C4-2B (cell line): ENCODE data around the gene PRR15L.

Source experiments
- ZFX ChIP-seq: fragments of 450-650 bp; IDR thresholded peaks from 2 replicates; pipeline ENCODE4 v1.6.1; 2017
- TF ChIP-seq, protein P1 (sequence below): fragments of 450-650 bp; conservative IDR thresholded peaks from 2 replicates; pipeline ENCODE4 v1.5.1; 2017; ENCODE audit warnings: mild to moderate bottlenecking

DNA sequence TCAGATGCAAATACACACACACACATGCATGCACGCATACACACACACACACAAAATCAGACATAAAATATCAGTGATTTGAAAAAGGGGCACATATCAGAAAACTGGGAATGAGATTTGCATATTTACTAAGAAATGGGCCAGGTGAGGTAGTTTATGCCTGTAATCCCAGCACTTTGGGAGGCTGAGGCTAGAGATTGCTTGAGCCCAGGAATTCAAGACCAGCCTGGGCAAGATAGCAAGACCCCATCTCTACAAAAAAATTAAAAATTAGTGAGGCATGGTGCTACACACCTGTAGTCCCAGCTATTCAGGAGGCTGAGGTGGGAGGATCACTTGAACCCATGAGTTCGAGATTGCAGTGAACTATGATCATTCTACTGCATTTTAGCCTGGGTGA, 38.7 kb downstream of the PRR15L start:
- TF ChIP-seq, protein P1, sequence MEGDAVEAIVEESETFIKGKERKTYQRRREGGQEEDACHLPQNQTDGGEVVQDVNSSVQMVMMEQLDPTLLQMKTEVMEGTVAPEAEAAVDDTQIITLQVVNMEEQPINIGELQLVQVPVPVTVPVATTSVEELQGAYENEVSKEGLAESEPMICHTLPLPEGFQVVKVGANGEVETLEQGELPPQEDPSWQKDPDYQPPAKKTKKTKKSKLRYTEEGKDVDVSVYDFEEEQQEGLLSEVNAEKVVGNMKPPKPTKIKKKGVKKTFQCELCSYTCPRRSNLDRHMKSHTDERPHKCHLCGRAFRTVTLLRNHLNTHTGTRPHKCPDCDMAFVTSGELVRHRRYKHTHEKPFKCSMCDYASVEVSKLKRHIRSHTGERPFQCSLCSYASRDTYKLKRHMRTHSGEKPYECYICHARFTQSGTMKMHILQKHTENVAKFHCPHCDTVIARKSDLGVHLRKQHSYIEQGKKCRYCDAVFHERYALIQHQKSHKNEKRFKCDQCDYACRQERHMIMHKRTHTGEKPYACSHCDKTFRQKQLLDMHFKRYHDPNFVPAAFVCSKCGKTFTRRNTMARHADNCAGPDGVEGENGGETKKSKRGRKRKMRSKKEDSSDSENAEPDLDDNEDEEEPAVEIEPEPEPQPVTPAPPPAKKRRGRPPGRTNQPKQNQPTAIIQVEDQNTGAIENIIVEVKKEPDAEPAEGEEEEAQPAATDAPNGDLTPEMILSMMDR = no peak
- TF ChIP-seq ZFX = no peak
